HG03066 (cell line): ENCODE measurements around the gene LAMB2.

Source experiments
- ATAC-seq: cut with Tn5 transposase; IDR thresholded peaks from one replicate; pipeline ENCODE4 v1.9.1; 2021; ENCODE audit warnings: low read depth; ENCODE audit not compliant: unreplicated experiment

The LAMB2 gene

DNA sequence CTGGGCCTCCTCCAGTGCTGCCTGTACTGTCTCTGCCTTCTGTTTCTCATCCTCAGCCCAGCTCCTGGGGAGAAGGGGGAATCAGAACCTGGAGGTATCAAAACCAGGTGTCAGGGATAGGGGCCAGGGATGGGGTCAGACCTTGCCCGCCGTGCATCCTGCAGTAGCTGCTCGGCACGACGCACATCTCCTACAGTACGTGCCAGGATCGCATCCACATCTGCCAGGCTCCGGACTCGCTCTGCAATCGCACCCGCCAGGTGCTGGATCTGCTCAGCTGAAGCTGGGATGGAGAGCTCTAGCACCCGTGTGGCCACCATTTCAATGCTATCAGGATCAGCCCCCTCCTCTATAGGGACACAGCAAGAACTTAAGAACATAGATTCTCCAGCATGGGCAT, 10.8 kb downstream of the LAMB2 start:
- ATAC-seq, result no peak

DNA sequence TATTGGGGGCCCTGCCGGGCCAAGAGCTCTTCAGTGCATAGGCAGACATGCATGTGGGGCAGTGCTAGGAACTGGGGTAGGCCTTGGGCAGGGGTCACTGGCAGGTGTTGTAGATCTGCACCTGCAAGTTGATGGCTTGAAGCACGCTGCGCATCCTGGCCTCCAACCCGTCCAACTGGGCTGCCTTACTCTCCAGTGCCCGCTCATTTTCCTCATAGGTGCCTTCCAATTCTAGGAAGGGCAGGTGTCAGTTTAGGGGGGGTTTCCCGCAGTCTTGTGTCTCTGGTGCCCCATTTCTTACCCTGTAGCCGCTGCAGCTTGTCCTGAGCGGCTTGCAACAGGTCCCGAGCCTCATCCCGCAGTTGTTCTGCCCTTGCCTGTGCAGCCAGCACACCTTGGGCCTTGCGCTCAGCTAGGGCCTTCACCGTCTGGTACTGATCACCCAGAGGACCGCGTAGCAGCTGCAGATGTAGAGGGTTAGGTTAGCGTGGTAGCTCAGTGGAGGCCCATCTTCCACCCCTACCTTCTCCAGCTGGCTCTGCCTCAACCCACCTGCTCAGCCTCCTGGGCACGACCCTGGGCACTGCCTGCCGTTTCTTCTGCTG, 11.6 kb downstream of the LAMB2 start:
- no peak for ATAC-seq

DNA sequence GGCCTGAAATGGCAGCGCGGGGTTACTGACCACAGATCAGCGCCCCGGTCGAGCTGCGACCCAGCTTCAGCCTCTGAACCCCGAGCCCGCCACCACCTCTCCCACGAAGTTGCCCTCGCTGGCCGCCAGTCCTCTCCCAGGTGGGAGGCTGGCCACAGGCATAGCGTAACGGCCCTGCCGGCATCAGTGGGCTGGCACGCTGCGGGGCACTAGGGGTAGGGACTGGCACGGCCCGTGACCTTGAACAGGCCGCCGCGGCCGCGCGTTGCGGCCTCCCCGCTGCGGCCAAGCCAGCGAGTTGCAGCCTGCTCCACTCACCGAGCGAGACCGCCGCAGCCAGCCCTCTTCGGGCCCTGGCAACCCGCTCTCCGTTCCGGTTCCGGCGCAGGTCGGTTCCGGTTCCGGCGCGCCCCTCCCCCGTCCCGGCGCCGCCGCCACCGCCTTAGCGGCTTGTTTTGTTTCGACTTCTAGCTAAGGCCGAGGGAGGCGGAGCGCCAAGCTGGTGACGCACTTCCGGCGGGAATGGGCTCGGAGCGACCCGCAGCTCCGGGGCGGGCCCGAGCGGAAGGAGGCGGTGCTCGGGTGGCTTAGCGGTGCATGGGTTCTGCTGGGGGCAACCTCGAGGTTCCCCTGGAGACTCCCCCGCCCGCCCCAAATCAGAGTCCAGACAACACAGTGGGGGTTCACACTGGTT, 12.3 kb downstream of the LAMB2 start, which contains the start of gene USP19:
Gene USP19 (minus strand): TSS at position 386 of the 694 bp plus-strand sequence. CDS start 1,678 bp downstream, outside the sequence.
- ATAC-seq, result peak; percentile 87

DNA sequence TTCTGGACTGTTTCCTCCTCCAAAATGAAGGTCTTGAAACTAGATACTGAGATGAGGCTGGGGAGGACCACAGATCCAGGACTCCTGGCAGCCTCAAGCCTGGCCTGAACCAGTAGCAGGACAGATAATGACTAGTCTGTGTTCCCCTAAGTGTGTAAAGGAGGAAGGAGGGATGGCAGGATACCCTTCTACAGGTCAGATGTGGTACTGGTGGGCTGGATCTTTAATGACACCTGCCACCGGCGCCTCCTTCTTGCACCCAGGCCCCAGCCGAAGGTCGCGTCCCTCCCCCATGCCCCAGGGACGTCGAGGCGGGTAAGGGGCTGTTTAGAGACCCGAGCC, 12.8 kb downstream of the LAMB2 start:
- no peak for ATAC-seq

DNA sequence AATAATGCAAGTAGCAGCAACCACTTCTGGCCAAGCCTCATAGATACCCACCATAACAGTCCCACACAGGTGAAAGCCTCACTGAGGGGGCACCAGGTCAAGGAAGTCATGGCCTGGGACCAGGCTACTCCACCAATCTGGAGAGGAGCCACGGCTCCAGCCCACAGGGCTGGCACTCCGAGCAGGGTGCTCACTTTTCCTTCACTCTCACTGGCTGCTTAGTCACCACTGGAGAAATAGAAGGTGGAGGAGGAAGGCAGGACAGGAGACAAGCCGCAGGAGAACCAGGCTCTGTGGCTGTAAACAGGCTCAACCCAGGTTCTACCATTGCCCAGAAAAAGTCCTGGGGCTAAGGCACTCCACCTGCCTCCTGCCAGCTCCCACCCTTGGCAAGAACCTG, 13.4 kb downstream of the LAMB2 start:
- ATAC-seq, result no peak

DNA sequence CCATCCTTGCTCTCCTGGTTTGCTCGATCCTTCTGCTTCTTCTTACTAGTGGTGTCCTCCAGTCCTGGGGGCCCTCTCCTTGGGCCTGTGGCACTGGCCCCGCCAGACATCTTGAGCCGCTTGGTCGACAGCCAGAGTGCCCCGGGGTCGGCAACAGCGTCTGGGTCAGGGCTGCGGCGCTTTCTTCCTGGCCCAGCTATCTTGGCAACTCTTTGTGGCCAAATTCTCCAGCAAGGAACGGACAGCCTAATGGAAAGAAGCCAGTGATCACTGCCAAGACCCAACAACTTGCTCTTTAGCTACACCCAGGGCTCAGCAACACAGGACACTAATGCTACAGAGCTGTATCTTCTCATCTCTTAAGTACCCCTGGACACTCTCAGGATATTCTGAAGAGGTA, 13.8 kb downstream of the LAMB2 start:
- no peak for ATAC-seq

DNA sequence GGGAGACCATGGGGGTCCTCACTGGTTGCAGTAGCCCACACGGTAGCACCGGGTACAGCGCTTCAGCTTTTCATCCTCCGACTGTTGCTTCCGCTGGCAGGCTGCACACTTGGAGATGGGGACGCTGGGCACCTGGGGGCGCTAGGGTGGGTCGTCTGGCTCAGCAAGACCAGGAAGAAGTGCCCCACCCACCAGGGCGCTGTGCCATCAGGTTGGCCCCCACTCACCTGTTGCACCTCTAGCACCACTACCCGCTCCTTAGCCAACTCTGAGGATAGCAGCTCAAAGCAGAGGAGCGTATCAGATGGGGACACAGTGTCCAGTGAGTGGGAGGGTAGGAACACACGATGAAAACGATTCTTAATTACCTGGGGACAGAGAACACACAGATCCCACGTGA, 20.6 kb downstream of the LAMB2 start:
- no peak for ATAC-seq

DNA sequence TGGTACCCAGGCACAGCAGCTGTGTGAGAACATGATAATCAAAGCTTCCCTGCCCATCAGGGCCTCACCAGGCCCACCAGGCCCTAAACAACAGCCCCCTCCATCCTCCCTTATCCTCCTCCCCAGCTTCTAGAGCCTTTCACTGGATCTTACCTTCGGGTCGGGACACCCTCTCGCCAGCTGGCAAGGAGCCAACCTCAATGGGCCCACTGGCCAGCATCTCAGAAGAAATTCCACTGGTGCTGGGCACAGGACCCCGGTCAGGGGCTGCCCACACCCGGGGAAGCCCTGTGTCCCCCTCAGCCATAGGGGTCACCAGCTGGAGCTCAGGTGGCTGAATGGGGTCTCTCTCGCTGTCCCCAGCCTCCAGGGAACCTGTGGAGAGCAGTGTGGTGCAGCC, 21.5 kb downstream of the LAMB2 start:
- ATAC-seq, result no peak

DNA sequence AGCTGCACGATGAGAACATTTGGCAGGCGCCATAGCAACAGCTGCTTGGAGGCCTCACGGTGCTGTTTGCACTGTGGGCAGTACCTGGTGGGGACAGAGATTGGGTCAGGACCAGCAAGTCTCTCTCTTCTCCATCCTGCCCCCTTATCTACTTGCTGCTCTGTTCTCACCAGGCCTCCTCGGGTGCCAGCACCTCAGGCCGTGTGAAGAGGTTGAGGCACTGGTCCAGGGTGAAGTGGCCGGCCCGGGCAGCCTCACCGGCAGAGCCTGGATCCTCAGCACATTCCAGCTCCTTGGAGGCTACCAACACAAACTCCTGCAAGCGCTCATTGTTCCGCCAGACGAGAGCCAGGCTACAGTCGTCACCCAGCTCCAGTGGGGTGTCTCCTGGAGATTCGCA, 22.1 kb downstream of the LAMB2 start:
- ATAC-seq, result no peak

DNA sequence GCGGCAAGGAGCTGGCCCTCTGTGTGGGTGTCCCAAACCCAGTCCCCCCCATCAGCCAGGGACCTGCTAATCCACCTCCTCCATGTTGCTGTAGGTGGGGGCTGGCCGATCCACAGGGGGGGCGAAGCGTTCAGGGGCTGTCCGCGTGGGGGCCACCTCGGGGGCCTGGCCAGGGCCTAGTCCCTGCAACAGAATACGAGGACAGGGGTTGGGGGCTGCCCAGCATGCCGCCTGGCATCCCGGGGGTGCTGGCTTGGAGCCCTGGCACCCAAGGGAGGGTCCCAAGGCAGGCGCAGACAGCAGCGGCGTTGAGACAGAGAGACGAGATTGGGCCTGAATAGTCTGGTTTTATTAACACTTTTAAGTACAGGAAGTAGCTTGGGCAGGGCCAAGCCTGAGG, 24.5 kb downstream of the LAMB2 start:
- ATAC-seq, result no peak

DNA sequence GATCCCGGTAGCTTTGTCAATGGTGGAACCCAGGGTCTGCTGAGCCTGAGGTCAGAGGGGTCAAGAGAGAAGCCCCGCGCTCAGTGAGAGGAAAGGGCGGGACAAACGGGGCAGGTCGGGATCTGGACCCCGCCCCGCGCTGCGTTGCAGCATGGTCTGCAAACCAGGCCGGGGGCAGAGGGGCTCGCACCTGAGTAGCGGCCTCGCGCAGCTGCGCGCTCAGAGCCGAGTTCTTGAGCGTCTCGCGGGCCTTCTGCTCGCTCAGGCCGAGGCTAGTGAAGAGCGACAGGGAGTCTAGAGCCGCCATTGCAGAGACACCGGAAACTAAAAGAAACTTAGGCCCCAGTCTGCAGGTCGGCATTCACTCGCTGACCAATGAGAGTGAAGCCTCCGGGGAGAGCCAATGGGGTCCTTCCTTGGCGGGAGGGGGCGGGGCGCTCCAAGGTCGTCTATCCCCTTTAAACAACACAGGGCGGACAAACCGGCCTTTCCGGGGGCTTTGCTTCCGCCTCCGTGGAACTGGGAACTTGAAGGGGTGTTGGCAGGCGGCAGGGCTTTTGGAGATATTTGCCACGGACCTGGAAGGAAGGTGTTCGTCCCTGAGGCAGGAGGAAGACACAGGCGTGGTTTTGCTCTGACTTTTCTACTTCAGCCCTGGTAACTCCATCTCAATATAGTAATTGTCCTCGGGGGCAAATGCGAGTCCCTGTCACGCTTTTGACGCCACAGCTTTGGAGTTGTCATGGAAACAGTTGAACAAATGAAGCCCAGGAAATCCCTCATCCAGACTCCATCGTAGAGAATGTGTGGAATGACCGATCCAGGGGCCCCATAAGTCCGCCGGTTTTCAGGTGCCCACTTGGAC, 28.2 kb downstream of the LAMB2 start, which contains the start of gene QARS1:
Gene QARS1 (minus strand): TSS at position 331 of the 865 bp plus-strand sequence. CDS start 24 bp downstream, at position 307.
- peak; percentile 88 for ATAC-seq

DNA sequence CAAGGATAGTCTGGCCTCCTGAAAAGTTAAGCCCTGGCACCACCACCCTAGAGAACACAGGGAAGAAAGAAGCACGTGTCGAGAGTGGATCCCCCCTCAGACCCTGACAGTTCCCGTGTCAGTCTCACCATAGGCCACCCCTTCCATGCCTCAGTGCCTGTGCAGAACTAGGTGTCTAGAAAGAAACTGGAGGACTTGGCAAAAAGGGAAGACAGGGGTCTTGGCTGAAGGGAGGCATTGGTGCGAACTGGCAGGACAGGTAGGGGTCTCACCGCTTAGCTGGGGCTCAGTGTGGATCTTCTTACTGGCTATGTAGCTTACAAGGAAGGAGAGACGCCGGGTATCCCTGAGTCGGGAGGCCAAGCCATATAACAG, 28.8 kb downstream of the LAMB2 start:
- ATAC-seq, result no peak

DNA sequence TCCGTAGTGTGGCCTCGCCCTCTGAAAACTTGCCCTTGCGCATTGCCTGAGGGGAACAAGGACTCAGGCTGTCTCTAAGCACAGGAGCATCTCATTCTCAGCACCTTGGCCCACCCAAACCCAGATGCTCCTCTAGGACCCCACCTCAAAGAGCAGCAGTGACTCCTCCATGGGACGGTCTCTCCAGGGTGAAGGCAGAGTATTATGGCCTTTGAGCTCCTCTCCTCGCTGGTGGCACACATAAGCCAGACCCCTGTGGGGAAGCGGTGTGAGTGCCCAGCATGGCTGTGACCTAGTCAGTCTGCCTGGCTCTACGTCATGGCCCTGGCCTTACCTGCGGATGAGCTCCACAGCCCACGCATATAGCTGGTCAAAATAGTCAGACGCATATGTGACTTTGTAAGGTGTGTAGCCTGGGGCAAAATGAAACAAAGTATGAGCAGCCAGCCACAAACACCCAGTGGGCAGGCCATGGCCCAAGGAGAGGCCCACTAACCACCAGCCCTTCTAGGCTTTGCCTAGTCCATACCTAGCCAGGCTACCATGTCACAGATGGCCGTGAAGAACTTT, 32.7 kb downstream of the LAMB2 start:
- ATAC-seq, result no peak

DNA sequence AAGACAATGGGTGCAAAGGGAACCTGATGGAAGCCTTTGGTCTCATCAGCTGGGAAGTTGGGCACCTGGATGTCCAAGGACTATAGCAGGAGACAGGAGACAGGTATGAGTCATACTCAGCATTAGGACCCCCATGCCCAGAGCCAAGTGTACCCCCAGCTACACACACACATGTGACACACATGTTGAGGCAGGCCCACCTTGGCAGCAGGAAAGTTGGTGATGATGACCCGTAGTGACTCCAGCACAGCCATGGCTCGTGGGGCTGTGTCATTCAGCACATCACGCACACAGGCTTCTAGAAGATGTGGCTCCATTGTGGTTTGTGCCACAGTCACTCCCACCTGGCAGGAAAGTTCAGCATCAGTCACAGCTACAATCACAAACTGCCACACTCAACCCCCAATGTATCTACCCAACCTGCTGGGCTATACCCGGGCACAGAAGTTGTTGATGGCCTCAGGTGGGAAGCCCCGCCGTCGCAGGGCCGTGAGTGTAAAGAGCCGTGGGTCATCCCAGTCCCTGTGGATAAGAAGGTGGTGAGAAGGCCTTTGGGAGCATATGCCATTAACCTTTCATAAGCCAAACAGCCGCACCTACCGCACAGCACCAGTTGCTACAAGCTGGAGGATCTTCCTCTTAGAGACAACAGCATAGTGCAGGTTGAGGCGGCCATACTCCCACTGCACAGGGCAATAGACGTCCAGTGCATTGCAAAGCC, 33.8 kb downstream of the LAMB2 start:
- no peak for ATAC-seq

DNA sequence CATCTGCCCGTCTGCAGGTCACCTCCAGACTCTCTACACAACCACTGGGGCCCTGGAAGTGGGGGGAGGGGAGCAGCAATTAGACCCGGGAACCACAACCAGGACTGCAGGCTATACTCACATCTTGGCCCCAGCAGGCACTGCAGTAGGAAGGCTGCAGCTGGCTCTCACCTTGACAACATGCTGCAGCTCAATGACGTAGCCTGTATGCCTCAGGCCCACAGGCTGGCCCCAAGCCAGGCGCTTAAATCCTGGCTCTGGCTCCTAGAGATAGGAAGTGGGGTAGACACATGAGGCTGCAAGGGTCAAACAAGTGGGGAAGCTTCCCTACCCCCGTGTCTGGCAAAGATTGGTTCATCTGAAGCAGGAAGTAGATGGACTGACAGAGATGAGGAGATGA, 34.4 kb downstream of the LAMB2 start:
- ATAC-seq, result no peak

DNA sequence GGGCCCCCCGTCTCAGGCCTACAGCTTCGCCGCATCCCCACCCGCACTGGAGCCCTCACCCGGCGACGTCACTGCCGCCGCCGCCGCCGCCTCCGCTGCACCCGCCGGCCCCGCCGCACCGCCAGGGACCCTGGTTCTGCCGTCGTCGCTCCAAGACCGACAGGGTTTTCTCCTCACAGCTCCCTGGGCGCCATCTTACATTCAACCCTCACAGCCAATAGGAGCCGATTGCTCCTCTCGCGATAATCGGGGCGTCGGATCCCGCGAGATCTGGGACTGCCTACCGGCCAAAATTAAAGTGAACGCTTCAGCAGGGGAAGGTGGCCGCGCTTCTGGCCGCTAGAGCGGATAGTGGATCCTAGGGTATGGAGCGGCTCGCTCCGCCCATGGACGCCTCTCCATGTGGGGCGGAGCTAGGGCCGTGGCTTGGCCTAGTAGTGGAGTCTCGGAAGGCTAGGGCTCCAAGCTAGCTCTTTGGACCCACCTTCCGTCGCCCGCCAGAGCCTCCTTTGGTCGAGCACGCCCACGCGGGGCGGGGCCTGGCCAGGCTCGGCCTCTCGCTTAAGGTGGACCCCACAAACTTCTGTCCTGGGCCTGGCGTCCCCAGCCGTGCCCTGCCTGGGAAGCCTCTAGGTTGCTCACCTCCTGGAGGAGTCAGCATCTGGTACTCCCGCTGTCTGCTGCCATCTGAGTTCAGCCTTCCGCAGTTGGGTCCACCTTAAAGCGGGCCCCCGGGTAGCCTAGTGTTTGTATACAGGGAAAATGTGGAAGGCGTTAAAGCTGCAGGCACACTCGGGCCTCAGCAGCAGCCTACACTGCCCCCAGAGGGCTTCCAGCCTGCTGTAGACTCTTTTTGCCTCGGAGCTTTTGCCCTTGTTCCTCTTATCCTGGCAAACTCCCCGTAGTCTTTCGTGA, 38.7 kb downstream of the LAMB2 start, which contains the start of gene QRICH1:
Gene QRICH1 (minus strand): TSS at position 219 of the 915 bp plus-strand sequence. CDS start 17,054 bp downstream, outside the sequence.
- peak; percentile 77 for ATAC-seq

DNA sequence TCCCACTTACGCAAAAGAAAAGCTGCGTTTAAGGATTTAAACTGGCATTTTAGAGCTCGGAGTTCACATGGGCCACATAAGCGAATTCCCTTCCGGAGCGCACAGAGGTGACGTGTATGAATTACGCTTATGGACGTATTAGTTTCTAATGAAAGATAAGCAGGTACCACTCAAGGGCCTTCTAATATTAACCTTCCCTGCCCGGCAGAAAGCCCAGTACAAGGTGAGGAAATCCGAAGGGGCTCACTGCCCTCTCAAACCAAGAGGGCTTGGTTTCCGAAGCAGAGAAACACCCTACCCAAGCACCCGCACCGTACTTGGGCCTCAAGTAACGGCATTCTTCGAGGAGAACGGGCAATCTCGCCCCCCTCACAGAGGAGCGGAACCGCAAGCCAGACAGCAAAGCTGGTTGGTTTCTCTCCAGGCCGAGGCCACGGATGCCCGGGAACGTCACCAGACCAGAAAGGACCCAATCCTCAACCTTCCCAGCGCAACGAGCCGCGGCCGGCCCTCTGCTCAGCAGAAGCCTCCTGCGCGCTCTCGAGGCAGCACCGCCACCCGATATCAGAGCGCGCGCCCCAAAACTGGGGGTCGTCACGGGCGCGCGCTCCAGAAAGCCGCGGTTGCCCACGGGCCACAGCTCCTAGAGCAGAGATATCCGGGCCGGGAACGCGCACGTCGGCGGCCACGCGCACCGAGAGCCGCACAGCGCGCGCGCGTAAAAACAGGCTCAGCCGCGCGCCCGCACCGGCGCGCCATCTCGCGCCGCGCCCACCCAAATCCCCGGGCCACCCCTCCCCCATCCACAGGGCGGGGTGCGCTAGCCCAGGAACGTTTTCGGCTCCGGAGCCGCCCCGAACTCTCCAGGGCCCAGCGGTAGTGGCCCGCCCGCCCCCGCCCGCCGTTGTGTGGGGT, 39.7 kb downstream of the LAMB2 start:
- peak; percentile 38 for ATAC-seq

DNA sequence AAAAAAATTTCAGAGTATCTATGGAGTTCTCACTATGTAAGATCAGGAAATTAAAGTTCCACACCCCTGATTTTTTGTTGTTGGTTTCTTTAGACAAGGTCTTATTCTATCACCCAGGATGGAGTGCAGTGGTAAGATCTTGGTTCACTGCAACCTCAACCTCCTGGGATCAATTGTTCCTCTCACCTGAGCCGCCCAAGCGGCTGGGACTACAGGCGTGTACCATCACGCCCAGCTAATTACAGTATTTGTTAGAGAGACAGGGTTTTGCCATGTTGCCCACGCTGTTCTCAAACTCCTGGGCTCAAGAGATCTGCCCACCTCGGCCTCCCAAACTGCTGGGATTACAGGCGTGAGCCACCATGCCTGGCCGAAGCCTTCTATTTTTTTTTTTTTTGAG, 51.4 kb downstream of the LAMB2 start:
- ATAC-seq, result no peak
